MCF 10A (cell line): Measurements from ENCODE around the gene PTPRN. TPM values are rescaled to one million over a fixed set of nuclear protein-coding genes. Genes with fewer than 3 reads are reported as not detected.

ENCODE experiments used
- BruUV-seq: library from RNA; stranded (reverse); fragments of 400-500 nt; replicated peaks from 2 replicates; lab custom pipeline; 2021; lab: Mats Ljungman, UMichigan
- CTCF ChIA-PET: fragments of 300-600 bp; sonication (Branson Sonifier 250); formaldehyde crosslinking; extraction: SDS; loops from one replicate; lab custom pipeline; 2021; ENCODE audit warnings: antibody characterized with exemption, inconsistent platforms; lab: Yijun Ruan, JAX
- POLR2A ChIA-PET: fragments of 300-600, 350-650 bp; sonication (Branson Sonifier 250); formaldehyde crosslinking; extraction: SDS; loops from one replicate; lab custom pipeline; 2020; ENCODE audit warnings: antibody characterized with exemption, inconsistent platforms; lab: Yijun Ruan, JAX
- DNase-seq: peaks from one replicate; pipeline ENCODE4 v3.0.0-alpha.2; 2018; ENCODE audit not compliant: unreplicated experiment
- H3K27ac Mint-ChIP-seq: one replicate; pipeline ENCODE4 v1.8.0; 2022; ENCODE audit warnings: mild to moderate bottlenecking, low read depth, mixed read lengths; ENCODE audit not compliant: unreplicated experiment
- H3K27me3 Mint-ChIP-seq: one replicate; pipeline ENCODE4 v1.8.0; 2022; ENCODE audit warnings: mixed read lengths; ENCODE audit not compliant: insufficient read depth, unreplicated experiment
- H3K36me3 Mint-ChIP-seq: one replicate; pipeline ENCODE4 v1.8.0; 2022; ENCODE audit warnings: mild to moderate bottlenecking, moderate library complexity, mixed read lengths; ENCODE audit not compliant: insufficient read depth, unreplicated experiment
- H3K4me1 Mint-ChIP-seq: one replicate; pipeline ENCODE4 v1.8.0; 2022; ENCODE audit warnings: mixed read lengths; ENCODE audit not compliant: insufficient read depth, unreplicated experiment
- H3K4me3 Mint-ChIP-seq: one replicate; pipeline ENCODE4 v1.8.0; 2022; ENCODE audit warnings: mild to moderate bottlenecking, moderate library complexity, mixed read lengths; ENCODE audit not compliant: unreplicated experiment
- H3K9me3 Mint-ChIP-seq: one replicate; pipeline ENCODE4 v1.8.0; 2022; ENCODE audit warnings: mixed read lengths; ENCODE audit not compliant: unreplicated experiment
- intact Hi-C: fragments of 100-400 bp; cut with micrococcal nuclease; formaldehyde crosslinking; loops from 2 replicates; pipeline ENCODE4 v1.14.1; 2022
- total RNA-seq: library from RNA; stranded (reverse); gene quantifications from 2 replicates; pipeline ENCODE4 v1.2.3, GENCODE V29; 2022
- TF ChIP-seq, protein P1 (sequence below): fragments of 200-600 bp; IDR thresholded peaks from one replicate; pipeline ENCODE4 v1.8.0; 2022; ENCODE audit warnings: antibody characterized with exemption, mild to moderate bottlenecking; ENCODE audit not compliant: unreplicated experiment

PTPRN gene
- total RNA-seq, 1 experiment from 2014 or later: not detected

DNA sequence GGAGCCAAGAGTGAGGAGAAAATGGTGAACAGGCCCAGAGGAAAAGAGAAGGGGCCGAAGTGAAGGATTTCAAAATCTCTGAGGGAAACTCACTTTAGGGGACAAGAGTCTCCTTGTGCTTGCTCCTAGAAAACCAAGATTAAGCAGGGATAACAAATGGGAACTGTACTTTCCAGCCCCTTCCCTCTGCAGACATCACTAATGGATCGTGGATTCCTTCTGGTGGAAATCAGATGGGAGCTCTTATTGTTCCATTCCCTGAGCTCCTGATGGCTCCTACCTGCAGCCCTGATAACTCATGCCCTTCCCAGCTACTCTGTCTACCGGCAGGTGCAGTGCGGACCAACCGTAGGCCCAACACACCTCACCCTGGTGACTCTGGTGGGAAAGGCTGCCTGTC is 43.9 kb upstream of the PTPRN start:
- Mint-ChIP-seq H3K4me3 (no peak overlapping the region), H3K4me1 (no peaks in the 10 kb centered on the region), H3K9me3 (no peaks in the 10 kb centered on the region), H3K36me3 (no peaks in the 10 kb centered on the region), H3K27ac (no peak overlapping the region), H3K27me3 (peaks cover 46% of the 10 kb centered on the region)
- CTCF ChIA-PET: interaction anchor here (0.6 to 1.9 kb wide), 8 partner anchors 8 to 75 kb away, joined by 3 to 6 read pairs (median 3); no protein-coding TSS in a partner anchor
- TF ChIP-seq, protein P1, sequence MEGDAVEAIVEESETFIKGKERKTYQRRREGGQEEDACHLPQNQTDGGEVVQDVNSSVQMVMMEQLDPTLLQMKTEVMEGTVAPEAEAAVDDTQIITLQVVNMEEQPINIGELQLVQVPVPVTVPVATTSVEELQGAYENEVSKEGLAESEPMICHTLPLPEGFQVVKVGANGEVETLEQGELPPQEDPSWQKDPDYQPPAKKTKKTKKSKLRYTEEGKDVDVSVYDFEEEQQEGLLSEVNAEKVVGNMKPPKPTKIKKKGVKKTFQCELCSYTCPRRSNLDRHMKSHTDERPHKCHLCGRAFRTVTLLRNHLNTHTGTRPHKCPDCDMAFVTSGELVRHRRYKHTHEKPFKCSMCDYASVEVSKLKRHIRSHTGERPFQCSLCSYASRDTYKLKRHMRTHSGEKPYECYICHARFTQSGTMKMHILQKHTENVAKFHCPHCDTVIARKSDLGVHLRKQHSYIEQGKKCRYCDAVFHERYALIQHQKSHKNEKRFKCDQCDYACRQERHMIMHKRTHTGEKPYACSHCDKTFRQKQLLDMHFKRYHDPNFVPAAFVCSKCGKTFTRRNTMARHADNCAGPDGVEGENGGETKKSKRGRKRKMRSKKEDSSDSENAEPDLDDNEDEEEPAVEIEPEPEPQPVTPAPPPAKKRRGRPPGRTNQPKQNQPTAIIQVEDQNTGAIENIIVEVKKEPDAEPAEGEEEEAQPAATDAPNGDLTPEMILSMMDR: no peak
- no peak for DNase-seq
- BruUV-seq: no TSS peak
- POLR2A ChIA-PET: no interaction called here
- intact Hi-C loops: no loop called here

DNA sequence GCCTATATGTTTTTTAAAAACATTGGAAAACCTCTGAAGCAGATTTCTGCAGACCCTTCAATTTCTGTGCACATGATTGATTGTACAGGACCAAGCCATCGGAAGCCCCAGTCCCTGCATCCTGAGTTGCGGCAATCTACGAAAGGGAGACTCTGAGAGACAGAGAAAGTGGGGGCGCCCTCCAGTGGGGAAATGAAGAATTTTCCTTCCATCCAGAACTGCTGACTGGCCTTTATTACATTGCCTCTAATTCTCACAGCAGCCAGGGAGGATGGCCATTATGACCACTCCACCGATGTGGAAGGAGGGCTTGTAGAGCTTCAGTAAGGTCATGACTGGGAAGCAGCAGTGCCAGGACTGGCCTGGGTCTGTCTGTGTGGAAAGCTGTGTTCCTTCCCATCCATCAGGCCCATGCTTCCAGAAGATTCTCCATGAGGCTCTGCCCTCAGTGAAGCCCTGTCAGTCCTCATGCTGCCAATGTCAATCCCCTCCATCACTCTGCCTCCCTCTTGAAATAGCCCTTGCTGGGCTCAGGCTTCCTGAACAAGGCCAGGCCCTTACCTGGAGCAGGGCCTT is 43.3 kb upstream of the PTPRN start:
- intact Hi-C loops: loop anchor here (1.0 kb wide), 1 partner anchor 192 kb away; the partner anchor contains the start of gene NHEJ1
- H3K27me3 Mint-ChIP-seq: peaks cover 44% of the 10 kb centered on the region
- H3K4me1 Mint-ChIP-seq: no peaks in the 10 kb centered on the region
- POLR2A ChIA-PET: no interaction called here
- no peak overlapping the region for H3K4me3 Mint-ChIP-seq
- H3K36me3 Mint-ChIP-seq: no peaks in the 10 kb centered on the region
- no peak overlapping the region for H3K27ac Mint-ChIP-seq
- CTCF ChIA-PET: interaction anchor here (0.7 to 1.9 kb wide), 7 partner anchors 8 to 601 kb away, joined by 3 to 6 read pairs (median 3); no protein-coding TSS in a partner anchor
- peak; percentile 72 for DNase-seq
- no peaks in the 10 kb centered on the region for H3K9me3 Mint-ChIP-seq
- no TSS peak for BruUV-seq
- TF ChIP-seq, protein P1: peak; percentile 67

DNA sequence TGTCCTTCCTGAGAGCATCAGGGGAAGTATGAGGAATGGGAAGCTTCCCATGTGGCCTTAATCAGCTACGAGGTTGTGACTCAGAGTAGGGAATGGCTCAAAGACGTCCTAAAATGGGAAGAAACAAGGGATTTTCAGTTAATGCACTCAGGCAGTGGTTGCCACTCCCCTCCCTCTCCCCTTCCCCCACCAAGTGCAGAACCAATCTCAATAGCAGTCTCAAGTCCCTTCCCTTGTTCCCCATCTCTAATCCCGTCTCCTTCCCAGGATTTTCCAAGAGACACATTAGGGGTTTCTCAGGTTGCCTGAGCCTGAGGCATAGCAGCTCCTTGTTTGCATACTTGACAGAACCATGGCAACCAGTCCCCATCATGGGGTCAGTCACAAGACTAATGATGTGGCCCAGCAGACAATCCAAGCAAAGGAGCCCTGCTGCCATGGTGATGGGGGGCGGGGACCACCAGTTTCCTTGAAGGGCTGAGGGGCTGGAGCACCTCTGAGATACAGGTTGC is 41.6 kb upstream of the PTPRN start:
- Mint-ChIP-seq H3K4me1 (no peaks in the 10 kb centered on the region), H3K36me3 (no peaks in the 10 kb centered on the region), H3K4me3 (no peak overlapping the region), H3K9me3 (no peaks in the 10 kb centered on the region), H3K27me3 (peaks cover 32% of the 10 kb centered on the region), H3K27ac (no peak overlapping the region)
- BruUV-seq: no TSS peak
- ChIA-PET CTCF (interaction anchor here (0.6 to 2.7 kb wide), 7 partner anchors 8 to 186 kb away, joined by 3 to 6 read pairs (median 4); no protein-coding TSS in a partner anchor), POLR2A (no interaction called here)
- TF ChIP-seq, protein P1: no peak
- DNase-seq: no peak
- intact Hi-C loops: no loop called here

DNA sequence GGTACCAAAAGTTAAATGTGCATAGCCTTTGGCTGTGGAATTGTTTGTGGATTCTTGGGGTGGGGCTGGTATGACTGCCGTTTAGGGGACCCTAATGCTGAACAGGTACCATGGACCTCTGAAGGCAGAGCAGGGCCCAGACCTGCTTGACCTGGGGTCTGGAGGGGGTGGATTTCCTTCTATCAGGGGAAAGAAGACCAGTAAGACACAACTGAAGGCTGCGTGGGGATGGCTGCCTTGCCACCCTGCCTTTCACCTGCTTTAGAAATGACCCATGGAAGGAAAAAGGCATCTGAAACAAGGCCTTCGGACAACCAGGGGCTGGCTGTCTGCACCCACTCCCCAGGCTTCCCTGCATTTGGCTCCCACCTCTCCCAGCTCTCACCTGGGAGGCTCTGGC is 41.0 kb upstream of the PTPRN start:
- BruUV-seq: no TSS peak
- CTCF ChIA-PET: interaction anchor here (0.7 to 2.7 kb wide), 2 partner anchors 12 to 17 kb away, joined by 3 to 6 read pairs; no protein-coding TSS in a partner anchor
- H3K27ac Mint-ChIP-seq: no peak overlapping the region
- H3K4me3 Mint-ChIP-seq: no peak overlapping the region
- H3K4me1 Mint-ChIP-seq: no peaks in the 10 kb centered on the region
- no peak for DNase-seq
- no peaks in the 10 kb centered on the region for H3K9me3 Mint-ChIP-seq
- H3K27me3 Mint-ChIP-seq: peaks cover 32% of the 10 kb centered on the region
- H3K36me3 Mint-ChIP-seq: no peaks in the 10 kb centered on the region
- intact Hi-C loops: no loop called here
- TF ChIP-seq, protein P1: no peak
- POLR2A ChIA-PET: interaction anchor here (0.5 kb wide), 1 partner anchor 149 kb away, joined by 3 read pairs; the partner anchor contains the start of gene GMPPA
